Activated CD8-positive, alpha-beta memory T cell treated with anti-CD3 and anti-CD28 coated beads, Interleukin-2, amount 10 ng/mL, durations not matched to agents 7 days and 5 days (primary cell): Measurements from ENCODE around the gene PCGF1. TPM values are rescaled to one million over a fixed set of nuclear protein-coding genes. Genes with fewer than 3 reads are reported as not detected.
"Not testable (repeated sequence)": the region's sequence is repeated elsewhere in the genome, so short reads cannot be mapped to it uniquely, and the experiment has no call there.

Source experiments
- ATAC-seq: fragments of 150-1000 bp; cut with Tn5 transposase; one replicate; pipeline ENCODE4 v1.10.0; 2021; ENCODE audit warnings: moderate library complexity
- CTCF ChIA-PET: fragments of 350-600 bp; sonication (Branson Sonifier 250); formaldehyde crosslinking; loops from one replicate; lab custom pipeline; 2021; ENCODE audit warnings: antibody characterized with exemption; lab: Charles Lee
- DNase-seq: peaks from one replicate; pipeline ENCODE4 v3.0.0-alpha.2; 2020
- H3K27ac Mint-ChIP-seq: one replicate; pipeline ENCODE4 v1.8.0; 2021; ENCODE audit warnings: mild to moderate bottlenecking, mixed read lengths
- H3K27me3 Mint-ChIP-seq: one replicate; pipeline ENCODE4 v1.8.0; 2021; ENCODE audit warnings: mixed read lengths
- H3K36me3 Mint-ChIP-seq: one replicate; pipeline ENCODE4 v1.8.0; 2021; ENCODE audit warnings: mild to moderate bottlenecking, mixed read lengths
- H3K4me1 Mint-ChIP-seq: one replicate; pipeline ENCODE4 v1.8.0; 2021; ENCODE audit warnings: mixed read lengths
- H3K4me3 Mint-ChIP-seq: one replicate; pipeline ENCODE4 v1.8.0; 2021; ENCODE audit warnings: mild to moderate bottlenecking, moderate library complexity, mixed read lengths
- H3K9me3 Mint-ChIP-seq: one replicate; pipeline ENCODE4 v1.8.0; 2022; ENCODE audit warnings: low read depth, mixed read lengths
- total RNA-seq, 2 experiments: library from RNA; stranded (reverse); gene quantifications; one replicate each; pipeline ENCODE4 v1.2.3, GENCODE V29; 2021

The PCGF1 gene
- total RNA-seq, 2 experiments from 2014 or later: 15.5 to 34.0 TPM

- ATAC-seq (peak; percentile 52), DNase-seq (peak; percentile 77)
- CTCF ChIA-PET: interaction anchor here (0.8 to 5.2 kb wide), 28 partner anchors 9 to 232 kb away, joined by 3 to 79 read pairs (median 6); partner anchors contain the start of genes AUP1, DQX1, HTRA2 and INO80B
- Mint-ChIP-seq H3K27me3 (no peaks in the 10 kb centered on the region), H3K27ac (peak overlapping the region; percentile 100), H3K4me1 (peaks cover 48% of the 10 kb centered on the region), H3K4me3 (peak overlapping the region; percentile 97), H3K36me3 (peaks cover 33% of the 10 kb centered on the region), H3K9me3 (no peaks in the 10 kb centered on the region)
Observed at GRCh38 chr2:74481961-74482800, 25.3 kb downstream of the PCGF1 start.

- Mint-ChIP-seq H3K9me3 (no peaks in the 10 kb centered on the region), H3K27me3 (no peaks in the 10 kb centered on the region), H3K4me3 (peak overlapping the region; percentile 97), H3K4me1 (peaks cover 45% of the 10 kb centered on the region), H3K27ac (peak overlapping the region; percentile 15), H3K36me3 (peaks cover 31% of the 10 kb centered on the region)
- DNase-seq (no peak), ATAC-seq (no peak)
- CTCF ChIA-PET: interaction anchor here (0.9 to 5.2 kb wide), 15 partner anchors 8 to 146 kb away, joined by 3 to 79 read pairs (median 19); partner anchors contain the start of genes AUP1, HTRA2, INO80B and MOGS
Observed at GRCh38 chr2:74481431-74481830, 26.1 kb downstream of the PCGF1 start.

GRCh38 chr2:74474899-74475298 lies 32.6 kb downstream of the PCGF1 start:
- Mint-ChIP-seq H3K27me3 (no peaks in the 10 kb centered on the region), H3K36me3 (peaks cover 39% of the 10 kb centered on the region), H3K4me1 (peaks cover 39% of the 10 kb centered on the region), H3K4me3 (no peak overlapping the region), H3K9me3 (no peaks in the 10 kb centered on the region), H3K27ac (no peak overlapping the region)
- no peak for ATAC-seq
- CTCF ChIA-PET: interaction anchor here (0.9 to 5.5 kb wide), 7 partner anchors 8 to 225 kb away, joined by 3 to 58 read pairs (median 4); partner anchors contain the start of genes INO80B and WBP1
- DNase-seq: no peak

GRCh38 chr2:74474481-74474880 lies 33.0 kb downstream of the PCGF1 start:
- Mint-ChIP-seq H3K27ac (no peak overlapping the region), H3K4me1 (peaks cover 39% of the 10 kb centered on the region), H3K9me3 (no peaks in the 10 kb centered on the region), H3K27me3 (no peaks in the 10 kb centered on the region), H3K4me3 (no peak overlapping the region), H3K36me3 (peaks cover 38% of the 10 kb centered on the region)
- CTCF ChIA-PET: interaction anchor here (0.9 to 5.5 kb wide), 4 partner anchors 7 to 225 kb away, joined by 3 to 58 read pairs (median 12); partner anchors contain the start of genes CCDC142, INO80B, TTC31 and WBP1
- ATAC-seq (no peak), DNase-seq (no peak)

- CTCF ChIA-PET: interaction anchor here (0.7 to 5.5 kb wide), 12 partner anchors 9 to 115 kb away, joined by 3 to 58 read pairs (median 4); partner anchors contain the start of genes C2orf81, CCDC142, INO80B and LBX2
- Mint-ChIP-seq H3K4me1 (peaks cover 35% of the 10 kb centered on the region), H3K9me3 (no peaks in the 10 kb centered on the region), H3K36me3 (peaks cover 34% of the 10 kb centered on the region), H3K27me3 (no peaks in the 10 kb centered on the region), H3K4me3 (peak overlapping the region; percentile 94), H3K27ac (peak overlapping the region; percentile 95)
- ATAC-seq: peak; percentile 0
- DNase-seq: no peak
Observed at GRCh38 chr2:74472945-74473258, 34.6 kb downstream of the PCGF1 start.

GRCh38 chr2:74472086-74472944 lies 35.2 kb downstream of the PCGF1 start, which contains the start of gene MRPL53:
TSS of gene MRPL53 (minus strand) at chr2:74472680. CDS start at chr2:74472660, 20 bp downstream.
- Mint-ChIP-seq H3K4me1 (peaks cover 31% of the 10 kb centered on the region), H3K9me3 (no peaks in the 10 kb centered on the region), H3K27me3 (no peaks in the 10 kb centered on the region), H3K4me3 (peak within 1 kb of the TSS; percentile 94), H3K36me3 (peaks cover 31% of the 10 kb centered on the region), H3K27ac (peak within 1 kb of the TSS; percentile 95)
- ATAC-seq (peak; percentile 93), DNase-seq (peak; percentile 97)
- CTCF ChIA-PET: interaction anchor here (0.7 to 5.5 kb wide), 13 partner anchors 10 to 115 kb away, joined by 3 to 58 read pairs (median 4); partner anchors contain the start of genes C2orf81, CCDC142, INO80B and LBX2

GRCh38 chr2:74471332-74472065 lies 36.0 kb downstream of the PCGF1 start:
- CTCF ChIA-PET: interaction anchor here (0.8 to 5.5 kb wide), 5 partner anchors 9 to 50 kb away, joined by 3 to 58 read pairs (median 3); partner anchors contain the start of genes C2orf81, CCDC142, INO80B and TTC31
- H3K27me3 Mint-ChIP-seq: no peaks in the 10 kb centered on the region
- H3K36me3 Mint-ChIP-seq: peaks cover 28% of the 10 kb centered on the region
- H3K4me3 Mint-ChIP-seq: peak overlapping the region; percentile 94
- peaks cover 31% of the 10 kb centered on the region for H3K4me1 Mint-ChIP-seq
- no peak for ATAC-seq
- no peaks in the 10 kb centered on the region for H3K9me3 Mint-ChIP-seq
- no peak for DNase-seq
- H3K27ac Mint-ChIP-seq: peak overlapping the region; percentile 95

GRCh38 chr2:74470742-74471141 lies 36.8 kb downstream of the PCGF1 start:
- Mint-ChIP-seq H3K4me1 (peaks cover 34% of the 10 kb centered on the region), H3K36me3 (peaks cover 28% of the 10 kb centered on the region), H3K27ac (peak overlapping the region; percentile 74), H3K4me3 (peak overlapping the region; percentile 55)
- CTCF ChIA-PET: interaction anchor here (0.8 to 5.5 kb wide), 3 partner anchors 12 to 15 kb away, joined by 3 to 58 read pairs (median 10); partner anchors contain the start of genes CCDC142, INO80B, TTC31 and WBP1
- ATAC-seq, DNase-seq, H3K27me3 Mint-ChIP-seq, H3K9me3 Mint-ChIP-seq: not testable (repeated sequence)

- ATAC-seq: peak; percentile 3
- Mint-ChIP-seq H3K4me3 (peak overlapping the region; percentile 97), H3K36me3 (peaks cover 11% of the 10 kb centered on the region), H3K4me1 (peaks cover 26% of the 10 kb centered on the region), H3K27ac (peak overlapping the region; percentile 76), H3K9me3 (no peaks in the 10 kb centered on the region), H3K27me3 (no peaks in the 10 kb centered on the region)
- CTCF ChIA-PET: interaction anchor here (1.5 to 5.4 kb wide), 5 partner anchors 9 to 73 kb away, joined by 5 to 36 read pairs (median 5); partner anchors contain the start of genes CCDC142, INO80B and TTC31
- no peak for DNase-seq
Observed at GRCh38 chr2:74464406-74464805, 43.1 kb downstream of the PCGF1 start.

- ATAC-seq (no peak), DNase-seq (no peak)
- Mint-ChIP-seq H3K36me3 (peaks cover 13% of the 10 kb centered on the region), H3K9me3 (no peaks in the 10 kb centered on the region), H3K27me3 (no peaks in the 10 kb centered on the region), H3K4me3 (peak overlapping the region; percentile 38), H3K4me1 (peaks cover 33% of the 10 kb centered on the region), H3K27ac (no peak overlapping the region)
- CTCF ChIA-PET: interaction anchor here (0.7 to 3.8 kb wide), 2 partner anchors 10 to 19 kb away, joined by 3 to 19 read pairs; partner anchors contain the start of genes CCDC142, MRPL53 and TTC31
Observed at GRCh38 chr2:74462786-74463105, 44.7 kb downstream of the PCGF1 start.

- Mint-ChIP-seq H3K36me3 (peaks cover 13% of the 10 kb centered on the region), H3K27ac (no peak overlapping the region), H3K4me1 (peaks cover 34% of the 10 kb centered on the region), H3K27me3 (no peaks in the 10 kb centered on the region), H3K4me3 (no peak overlapping the region), H3K9me3 (no peaks in the 10 kb centered on the region)
- DNase-seq: no peak
- ATAC-seq: no peak
- CTCF ChIA-PET: interaction anchor here (0.7 to 3.8 kb wide), 3 partner anchors 10 to 123 kb away, joined by 3 to 19 read pairs (median 4); partner anchors contain the start of genes CCDC142, MRPL53 and TTC31
Observed at GRCh38 chr2:74462054-74462785, 45.3 kb downstream of the PCGF1 start.
